ENCODE data around the gene KDM3B.
"Not testable (repeated sequence)": the region's sequence is repeated elsewhere in the genome, so short reads cannot be mapped to it uniquely, and the experiment has no call there.

KDM3B gene

DNA sequence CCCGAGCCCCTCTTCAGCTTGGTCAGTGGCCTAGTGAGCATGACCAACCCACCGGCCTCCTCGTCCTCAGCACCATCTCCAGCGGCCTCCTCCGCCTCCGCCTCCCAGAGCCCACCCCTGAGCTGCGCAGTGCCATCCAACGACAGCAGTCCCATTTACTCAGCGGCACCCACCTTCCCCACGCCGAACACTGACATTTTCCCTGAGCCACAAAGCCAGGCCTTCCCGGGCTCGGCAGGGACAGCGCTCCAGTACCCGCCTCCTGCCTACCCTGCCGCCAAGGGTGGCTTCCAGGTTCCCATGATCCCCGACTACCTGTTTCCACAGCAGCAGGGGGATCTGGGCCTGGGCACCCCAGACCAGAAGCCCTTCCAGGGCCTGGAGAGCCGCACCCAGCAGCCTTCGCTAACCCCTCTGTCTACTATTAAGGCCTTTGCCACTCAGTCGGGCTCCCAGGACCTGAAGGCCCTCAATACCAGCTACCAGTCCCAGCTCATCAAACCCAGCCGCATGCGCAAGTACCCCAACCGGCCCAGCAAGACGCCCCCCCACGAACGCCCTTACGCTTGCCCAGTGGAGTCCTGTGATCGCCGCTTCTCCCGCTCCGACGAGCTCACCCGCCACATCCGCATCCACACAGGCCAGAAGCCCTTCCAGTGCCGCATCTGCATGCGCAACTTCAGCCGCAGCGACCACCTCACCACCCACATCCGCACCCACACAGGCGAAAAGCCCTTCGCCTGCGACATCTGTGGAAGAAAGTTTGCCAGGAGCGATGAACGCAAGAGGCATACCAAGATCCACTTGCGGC lies 114.6 kb downstream of the KDM3B start:
- DNase-seq (ENCODE audit: low read depth in 2 of 2): no peak

DNA sequence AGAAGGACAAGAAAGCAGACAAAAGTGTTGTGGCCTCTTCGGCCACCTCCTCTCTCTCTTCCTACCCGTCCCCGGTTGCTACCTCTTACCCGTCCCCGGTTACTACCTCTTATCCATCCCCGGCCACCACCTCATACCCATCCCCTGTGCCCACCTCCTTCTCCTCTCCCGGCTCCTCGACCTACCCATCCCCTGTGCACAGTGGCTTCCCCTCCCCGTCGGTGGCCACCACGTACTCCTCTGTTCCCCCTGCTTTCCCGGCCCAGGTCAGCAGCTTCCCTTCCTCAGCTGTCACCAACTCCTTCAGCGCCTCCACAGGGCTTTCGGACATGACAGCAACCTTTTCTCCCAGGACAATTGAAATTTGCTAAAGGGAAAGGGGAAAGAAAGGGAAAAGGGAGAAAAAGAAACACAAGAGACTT lies 115.2 kb downstream of the KDM3B start:
- no peak for DNase-seq (ENCODE audit: low read depth in 2 of 2)

DNA sequence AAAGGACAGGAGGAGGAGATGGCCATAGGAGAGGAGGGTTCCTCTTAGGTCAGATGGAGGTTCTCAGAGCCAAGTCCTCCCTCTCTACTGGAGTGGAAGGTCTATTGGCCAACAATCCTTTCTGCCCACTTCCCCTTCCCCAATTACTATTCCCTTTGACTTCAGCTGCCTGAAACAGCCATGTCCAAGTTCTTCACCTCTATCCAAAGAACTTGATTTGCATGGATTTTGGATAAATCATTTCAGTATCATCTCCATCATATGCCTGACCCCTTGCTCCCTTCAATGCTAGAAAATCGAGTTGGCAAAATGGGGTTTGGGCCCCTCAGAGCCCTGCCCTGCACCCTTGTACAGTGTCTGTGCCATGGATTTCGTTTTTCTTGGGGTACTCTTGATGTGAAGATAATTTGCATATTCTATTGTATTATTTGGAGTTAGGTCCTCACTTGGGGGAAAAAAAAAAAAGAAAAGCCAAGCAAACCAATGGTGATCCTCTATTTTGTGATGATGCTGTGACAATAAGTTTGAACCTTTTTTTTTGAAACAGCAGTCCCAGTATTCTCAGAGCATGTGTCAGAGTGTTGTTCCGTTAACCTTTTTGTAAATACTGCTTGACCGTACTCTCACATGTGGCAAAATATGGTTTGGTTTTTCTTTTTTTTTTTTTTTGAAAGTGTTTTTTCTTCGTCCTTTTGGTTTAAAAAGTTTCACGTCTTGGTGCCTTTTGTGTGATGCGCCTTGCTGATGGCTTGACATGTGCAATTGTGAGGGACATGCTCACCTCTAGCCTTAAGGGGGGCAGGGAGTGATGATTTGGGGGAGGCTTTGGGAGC lies 115.9 kb downstream of the KDM3B start:
- DNase-seq (ENCODE audit: low read depth in 2 of 2): no peak

DNA sequence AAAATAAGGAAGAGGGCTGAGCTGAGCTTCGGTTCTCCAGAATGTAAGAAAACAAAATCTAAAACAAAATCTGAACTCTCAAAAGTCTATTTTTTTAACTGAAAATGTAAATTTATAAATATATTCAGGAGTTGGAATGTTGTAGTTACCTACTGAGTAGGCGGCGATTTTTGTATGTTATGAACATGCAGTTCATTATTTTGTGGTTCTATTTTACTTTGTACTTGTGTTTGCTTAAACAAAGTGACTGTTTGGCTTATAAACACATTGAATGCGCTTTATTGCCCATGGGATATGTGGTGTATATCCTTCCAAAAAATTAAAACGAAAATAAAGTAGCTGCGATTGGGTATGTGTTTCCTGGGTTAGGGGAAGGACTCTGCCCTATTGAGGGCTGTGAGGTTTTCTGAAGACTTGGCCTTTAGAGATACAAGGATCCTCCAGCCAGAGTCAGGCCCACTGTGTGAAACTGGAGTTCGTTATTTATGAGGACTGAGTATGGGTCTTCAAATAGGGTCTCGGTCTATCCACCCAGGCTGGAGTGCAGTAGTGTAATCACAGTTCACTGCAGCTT lies 116.6 kb downstream of the KDM3B start:
- no peak for DNase-seq (ENCODE audit: low read depth in 2 of 2)

DNA sequence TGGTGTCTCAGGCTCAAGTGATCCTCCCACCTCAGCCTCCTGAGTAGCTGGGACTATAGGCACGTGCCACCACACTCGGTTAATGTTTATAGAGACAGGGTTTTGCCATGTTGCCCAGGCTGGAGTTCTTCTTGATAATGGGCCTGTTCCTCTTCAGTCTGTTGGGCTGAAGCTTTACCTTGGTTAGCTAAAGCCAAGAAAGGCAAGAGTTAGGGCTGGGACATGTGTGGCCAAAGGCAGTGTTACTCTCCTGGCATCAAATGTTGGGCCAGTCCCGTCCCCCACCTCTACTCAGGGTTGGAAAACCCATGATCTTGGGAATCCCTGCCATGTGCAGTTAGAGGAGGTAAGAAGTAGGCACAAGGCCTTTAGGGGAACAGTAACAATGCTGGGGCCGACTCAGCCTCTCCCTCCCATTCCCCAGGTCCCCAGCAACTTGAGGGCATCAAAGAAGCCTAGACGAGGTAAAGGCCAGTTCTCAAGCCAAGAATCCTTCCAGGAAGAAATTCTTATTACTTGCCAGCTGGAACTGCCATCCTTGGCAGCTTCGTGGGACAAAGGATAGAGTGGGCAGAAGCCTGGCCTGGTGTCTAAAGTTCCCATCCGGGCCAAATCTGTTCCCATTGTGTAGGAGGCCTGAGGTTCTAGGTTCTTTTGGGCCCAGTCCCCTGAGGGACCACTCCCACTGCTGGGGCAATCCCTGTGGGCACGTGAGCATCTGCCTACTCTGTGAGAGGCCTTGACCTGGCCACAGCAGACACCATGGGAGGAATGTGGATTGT lies 117.2 kb downstream of the KDM3B start:
- DNase-seq (ENCODE audit: low read depth in 2 of 2): no peak

DNA sequence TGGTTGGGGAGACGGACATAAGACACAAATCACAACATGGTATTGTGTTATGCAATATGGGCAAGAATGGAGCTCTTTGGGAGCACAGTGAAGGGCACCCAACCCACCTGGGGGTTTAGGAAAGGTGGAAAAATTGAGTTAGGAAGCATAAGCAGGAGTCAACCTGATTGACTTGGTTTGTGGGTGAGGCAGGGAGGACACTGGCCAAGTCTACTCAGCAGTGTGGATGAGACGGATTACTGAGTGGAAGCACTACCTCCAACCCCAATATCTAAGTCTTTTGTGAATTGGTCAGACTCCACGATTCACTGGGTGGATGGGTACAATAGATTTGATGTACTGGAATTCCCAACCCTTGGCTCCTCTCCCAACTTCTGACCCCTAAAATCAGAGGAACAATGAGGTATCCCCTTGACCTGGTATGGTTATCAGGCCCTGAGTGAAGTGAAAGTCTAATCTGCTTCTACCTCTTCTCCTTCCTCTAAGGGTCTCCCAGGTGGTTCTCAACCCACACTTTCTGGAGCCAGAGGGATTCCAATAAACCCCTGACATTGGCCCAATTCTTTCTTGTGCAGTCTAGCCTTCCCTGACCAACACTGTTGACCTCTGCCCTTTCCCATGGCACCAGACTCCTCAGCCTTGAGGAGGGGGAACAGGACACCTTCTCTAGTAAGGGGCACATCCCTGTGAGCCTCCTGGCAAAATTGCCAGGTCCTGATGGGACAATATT lies 118.0 kb downstream of the KDM3B start:
- DNase-seq (ENCODE audit: low read depth in 2 of 2): no peak

DNA sequence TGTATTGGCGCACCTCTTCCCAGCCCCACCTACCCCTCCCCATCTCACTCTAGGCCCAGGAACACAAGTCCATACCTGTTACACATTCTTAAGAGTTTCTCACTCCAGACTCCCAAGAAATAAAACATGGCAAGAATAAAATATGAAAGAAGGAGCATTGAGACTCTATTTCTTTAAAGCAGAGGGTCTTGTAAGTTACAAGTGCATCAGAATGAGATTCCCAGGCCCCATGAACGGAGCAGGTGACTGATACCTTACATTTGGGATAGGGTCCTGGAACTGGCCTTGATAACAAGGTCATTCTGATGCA lies 118.5 kb downstream of the KDM3B start:
- no peak for DNase-seq (ENCODE audit: low read depth in 2 of 2)

DNA sequence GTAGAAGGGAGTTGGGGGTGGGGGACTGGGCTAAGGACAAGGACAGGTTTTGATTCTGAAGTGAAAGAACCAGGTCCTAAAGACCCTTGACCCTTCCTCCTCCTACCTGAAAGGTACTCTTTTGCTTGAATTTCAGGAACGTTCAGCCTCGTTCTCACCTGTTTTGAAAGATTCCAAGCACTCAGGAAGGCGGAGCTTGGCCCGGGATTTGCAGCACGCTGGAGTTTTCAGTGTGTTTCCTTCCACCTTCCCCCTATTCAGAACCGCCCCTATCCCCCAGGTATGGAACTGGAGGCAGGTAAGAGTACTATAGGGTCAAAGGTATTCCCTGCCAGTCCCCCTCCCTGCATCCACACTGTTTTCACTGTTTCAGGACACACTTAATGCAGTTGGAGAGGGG lies 119.9 kb downstream of the KDM3B start:
- DNase-seq (ENCODE audit: low read depth in 2 of 2): no peak

DNA sequence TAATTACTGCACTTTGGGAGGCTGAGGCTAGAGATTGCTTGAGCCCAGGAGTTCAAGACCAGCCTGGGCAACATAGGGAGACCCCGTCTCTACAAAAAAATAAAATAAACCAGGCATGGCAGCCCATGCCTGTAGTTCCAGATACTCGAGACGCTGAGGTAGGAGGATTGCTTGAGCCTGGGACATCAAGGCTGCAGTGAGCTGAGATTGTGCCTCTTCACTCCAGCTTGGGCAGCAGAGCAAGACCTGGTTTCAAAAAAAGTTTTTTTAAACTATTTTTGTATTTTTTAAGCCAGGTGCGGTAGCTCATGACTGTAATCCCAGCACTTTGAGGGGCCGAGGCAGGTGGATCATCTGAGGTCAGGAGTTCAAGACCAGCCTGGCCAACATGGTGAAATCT lies 120.7 kb downstream of the KDM3B start:
- DNase-seq (ENCODE audit: low read depth in 2 of 2): not testable (repeated sequence)

DNA sequence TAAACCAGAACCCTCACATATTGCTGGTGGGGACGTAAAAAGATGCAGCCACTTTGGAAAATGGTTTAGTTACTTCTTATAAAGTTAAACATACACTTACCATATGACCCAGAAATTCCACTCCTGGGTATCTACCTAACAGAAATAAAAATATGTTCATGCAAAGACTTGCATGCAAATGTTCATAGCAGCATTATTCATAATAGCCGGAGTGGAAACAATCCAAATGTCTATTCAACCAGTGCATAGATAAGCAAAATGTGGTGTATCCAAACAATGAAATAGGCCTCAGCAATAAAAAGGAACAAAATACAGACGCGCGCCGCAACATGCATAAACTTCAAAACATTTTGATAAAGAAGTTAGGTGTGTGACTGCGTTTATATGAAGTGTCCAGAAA lies 124.4 kb downstream of the KDM3B start:
- no peak for DNase-seq (ENCODE audit: low read depth in 2 of 2)

DNA sequence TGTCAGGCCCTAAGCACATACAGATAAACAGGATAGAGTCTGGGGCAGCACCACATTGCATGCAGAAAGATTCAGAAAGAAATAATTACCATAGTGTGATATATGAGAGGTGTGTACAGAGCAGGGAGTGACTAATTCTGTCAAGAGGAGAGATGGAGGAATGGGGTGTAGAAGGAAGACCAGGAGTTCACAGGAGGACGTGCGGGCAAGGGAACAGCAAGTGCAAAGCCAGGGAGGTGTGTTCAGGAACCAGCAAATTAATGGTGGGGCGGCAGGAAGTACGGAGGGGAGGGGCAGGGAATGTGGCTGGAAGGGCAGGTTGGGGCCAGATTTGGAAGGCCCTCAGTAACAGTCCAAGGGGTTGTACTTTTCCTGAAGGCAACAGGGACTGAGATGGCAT lies 130.2 kb downstream of the KDM3B start:
- no peak for DNase-seq (ENCODE audit: low read depth in 2 of 2)
